GM12878 (cell line): ENCODE measurements around the gene SP4. TPM values are rescaled to one million over a fixed set of nuclear protein-coding genes. Genes with fewer than 3 reads are reported as not detected.

Experiments
- ATAC-seq: fragments of 200-7000 bp; cut with Tn5 transposase; 3 replicates; pipeline ENCODE4 v1.9.1; 2020; ENCODE audit warnings: mild to moderate bottlenecking, moderate library complexity
- BruUV-seq: library from RNA; stranded (reverse); fragments of 400-500 nt; replicated peaks from 2 replicates; lab custom pipeline; 2021; lab: Mats Ljungman, UMichigan
- CTCF ChIA-PET: fragments of 300-600 bp; sonication (Branson Sonifier 250); formaldehyde crosslinking; extraction: SDS; loops from one replicate; lab custom pipeline; 2021; ENCODE audit warnings: inconsistent platforms; lab: Yijun Ruan, JAX
- POLR2A ChIA-PET: fragments of 350-600 bp; formaldehyde crosslinking; extraction: SDS; loops from one replicate; lab custom pipeline; 2021; ENCODE audit warnings: inconsistent platforms; lab: Charles Lee
- RAD21 ChIA-PET: fragments of 300-600 bp; sonication (Branson Sonifier 250); formaldehyde crosslinking; loops from one replicate; lab custom pipeline; 2023; ENCODE audit warnings: antibody characterized with exemption; ENCODE audit not compliant: unreplicated experiment; lab: Charles Lee
- SMC1A ChIA-PET: fragments of 300-600 bp; sonication (Branson Sonifier 250); formaldehyde crosslinking; loops from one replicate; lab custom pipeline; 2023; ENCODE audit not compliant: unreplicated experiment, uncharacterized antibody; lab: Charles Lee
- DNase-seq: peaks from one replicate; pipeline ENCODE4 v3.0.0-alpha.2; 2011; ENCODE audit warnings: low read depth, low spot score
- FAIRE-seq: peaks from 3 replicates; lab custom pipeline; 2011; peaks lifted over from hg19 to GRCh38; lab: Jason Lieb, UNC
- H2AFZ ChIP-seq: 2 replicates; pipeline ENCODE4 v1.6.0; 2011; ENCODE audit warnings: low read depth, low read length, control low read depth; ENCODE audit not compliant: control insufficient read depth
- H3K27ac ChIP-seq: 2 replicates; pipeline ENCODE4 v1.5.1; 2011; ENCODE audit warnings: control low read depth; ENCODE audit not compliant: control insufficient read depth, insufficient read depth
- H3K27me3 ChIP-seq, 2 experiments: replicated peaks in 1 of 2; 2 replicates each; pipeline versions ENCODE4 v1.6.0 to v1.6.1; 2011; ENCODE audit warnings: low read length in 1 of 2; ENCODE audit not compliant: control insufficient read depth in 2 of 2, insufficient read depth in 2 of 2
- H3K36me3 ChIP-seq, 2 experiments: 2 replicates each; pipeline ENCODE4 v1.5.1; 2011; ENCODE audit warnings: low read length in 1 of 2; ENCODE audit not compliant: control insufficient read depth in 2 of 2, insufficient read depth in 2 of 2
- H3K4me1 ChIP-seq: 2 replicates; pipeline ENCODE4 v1.6.1; 2011; ENCODE audit warnings: mild to moderate bottlenecking, low read length, moderate library complexity, mixed read lengths; ENCODE audit not compliant: control insufficient read depth, insufficient read depth
- H3K4me2 ChIP-seq: 2 replicates; pipeline ENCODE4 v1.6.0; 2011; ENCODE audit warnings: control low read depth; ENCODE audit not compliant: control insufficient read depth, insufficient read depth
- H3K4me3 ChIP-seq: fragments of 200-600 bp; sonication (generic); 2 replicates; pipeline ENCODE4 v1.5.1; 2016
- H3K79me2 ChIP-seq: 2 replicates; pipeline ENCODE4 v1.6.0; 2011; ENCODE audit warnings: low read length; ENCODE audit not compliant: control insufficient read depth, insufficient read depth
- H3K9ac ChIP-seq: 2 replicates; pipeline ENCODE4 v1.8.0; 2011; ENCODE audit warnings: low read length, control low read depth, mixed read lengths; ENCODE audit not compliant: control insufficient read depth, insufficient read depth
- H3K9me3 ChIP-seq: replicated peaks from 3 replicates; pipeline ENCODE4 v1.5.1; 2011; ENCODE audit warnings: mild to moderate bottlenecking, low read length; ENCODE audit not compliant: control insufficient read depth, insufficient read depth
- H4K20me1 ChIP-seq: 2 replicates; pipeline ENCODE4 v1.6.0; 2011; ENCODE audit not compliant: control insufficient read depth, insufficient read depth
- ASH2L ChIP-seq: fragments of 300-600, 200-600 bp; sonication (generic); IDR thresholded peaks from 2 replicates; pipeline ENCODE4 v1.6.1; 2017; ENCODE audit warnings: low read depth, mild to moderate bottlenecking, borderline replicate concordance
- ATF7 ChIP-seq: fragments of 450-650 bp; IDR thresholded peaks from 2 replicates; pipeline ENCODE4 v1.6.1; 2016; ENCODE audit warnings: low read depth, mild to moderate bottlenecking
- BHLHE40 ChIP-seq, 2 experiments: fragments of 450-650 bp in 1 of 2; IDR thresholded peaks; 2 replicates each; pipeline ENCODE4 v1.6.1; 2011 to 2017; ENCODE audit warnings: low read depth in 2 of 2, borderline replicate concordance in 1 of 2, improper control_type of control experiment in 1 of 2, low read length in 1 of 2, mild to moderate bottlenecking in 1 of 2
- CBX3 ChIP-seq: fragments of 200-600 bp; sonication (generic); IDR thresholded peaks from 2 replicates; pipeline ENCODE4 v1.6.1; 2016; ENCODE audit warnings: low read depth, borderline replicate concordance
- IKZF1 ChIP-seq: fragments of 450-650 bp; conservative IDR thresholded peaks from 2 replicates; pipeline ENCODE4 v1.6.1; 2017; ENCODE audit warnings: antibody characterized with exemption, mild to moderate bottlenecking
- MEF2B ChIP-seq: fragments of 450-650 bp; IDR thresholded peaks from 2 replicates; pipeline ENCODE4 v1.6.1; 2018; ENCODE audit warnings: mild to moderate bottlenecking, moderate library complexity; ENCODE audit not compliant: partially characterized antibody, poor library complexity, severe bottlenecking
- MTA2 ChIP-seq: fragments of 450-650 bp; IDR thresholded peaks from 2 replicates; pipeline ENCODE4 v1.6.1; 2016; ENCODE audit warnings: low read depth, mild to moderate bottlenecking, moderate library complexity
- NFYA ChIP-seq: IDR thresholded peaks from 2 replicates; pipeline ENCODE4 v1.6.1; 2011; ENCODE audit warnings: low read depth, mild to moderate bottlenecking, low read length, improper control_type of control experiment, borderline replicate concordance
- NRF1 ChIP-seq: conservative IDR thresholded peaks from 2 replicates; pipeline ENCODE4 v1.6.1; 2011; ENCODE audit warnings: mild to moderate bottlenecking, low read depth, low read length, improper control_type of control experiment
- PAX8 ChIP-seq: fragments of 450-650 bp; IDR thresholded peaks from 2 replicates; pipeline ENCODE4 v1.6.1; 2017; ENCODE audit warnings: mild to moderate bottlenecking, moderate library complexity
- RAD21 ChIP-seq: IDR thresholded peaks from 2 replicates; pipeline ENCODE4 v1.6.1; 2011; ENCODE audit warnings: mild to moderate bottlenecking, low read depth, low read length, moderate library complexity; ENCODE audit not compliant: insufficient read depth
- RAD51 ChIP-seq: fragments of 450-650 bp; IDR thresholded peaks from 2 replicates; pipeline ENCODE4 v1.6.1; 2016; ENCODE audit warnings: moderate library complexity, mild to moderate bottlenecking, inconsistent platforms
- RCOR1 ChIP-seq: conservative IDR thresholded peaks from 2 replicates; pipeline ENCODE4 v1.6.1; 2012; ENCODE audit warnings: low read depth, low read length, improper control_type of control experiment
- RUNX3 ChIP-seq: IDR thresholded peaks from 2 replicates; pipeline ENCODE4 v1.6.1; 2012; ENCODE audit warnings: low read length, inconsistent platforms
- SIN3A ChIP-seq: IDR thresholded peaks from 2 replicates; pipeline ENCODE4 v1.6.1; 2012; ENCODE audit warnings: low read depth, low read length, improper control_type of control experiment
- SP1 ChIP-seq: IDR thresholded peaks from one replicate; pipeline ENCODE4 v1.6.1; 2011; ENCODE audit warnings: low read depth, low read length
- TCF7 ChIP-seq: IDR thresholded peaks from 2 replicates; pipeline ENCODE4 v1.6.1; 2014; ENCODE audit warnings: antibody characterized with exemption, borderline replicate concordance
- WGBS: methylation state at CpG from one replicate; pipeline ENCODE4 v1.1.6; 2016; ENCODE audit warnings: low lambda C conversion rate; ENCODE audit not compliant: insufficient replicate concordance, insufficient coverage; ENCODE audit errors: missing lambda C conversion rate; 5-methylcytosine and 5-hydroxymethylcytosine counted together
- in situ Hi-C: fragments of 300-500 bp; cut with MboI; formaldehyde crosslinking; loops from 9 replicates; pipeline ENCODE4 v1.14.3; 2018; ENCODE audit warnings: mixed read lengths
- intact Hi-C: fragments of 100-400 bp; cut with micrococcal nuclease; formaldehyde crosslinking; loops from one replicate; pipeline ENCODE4 v1.14.2; 2022; ENCODE audit not compliant: unreplicated experiment
- polyA plus RNA-seq, 11 experiments: library from polyadenylated mRNA; depleted of rRNA in 4 of 11; unstranded in 6 of 11; stranded (reverse) in 5 of 11; fragments of >200 nt; fragmentation: Nextera tagmentation in 4 of 11; fragmentation: Illumina TruSeq in 1 of 11; extraction: Ambion mirVana in 4 of 11; extraction: Trizol in 1 of 11; gene quantifications; 1 replicate in 1 of 11; 2 replicates in 10 of 11; pipeline versions ENCODE4 v1.2.1 to v1.2.3, GENCODE V29; 2011 to 2016; ENCODE audit warnings: inconsistent platforms in 2 of 11, missing spikeins in 2 of 11, low read depth in 1 of 11
- total RNA-seq, 4 experiments: library from RNA; depleted of rRNA in 3 of 4; stranded (reverse); fragments of >200 nt in 3 of 4; fragmentation: Illumina TruSeq in 1 of 4; extraction: Trizol in 1 of 4; gene quantifications; 2 replicates each; pipeline versions ENCODE4 v1.2.1 to v1.2.3, GENCODE V29; 2013 to 2021
- TF ChIP-seq, protein P1 (sequence below): fragments of 450-650 bp; IDR thresholded peaks from 2 replicates; pipeline ENCODE4 v1.6.1; 2017; ENCODE audit warnings: mild to moderate bottlenecking, low read depth, inconsistent platforms; ENCODE audit not compliant: poor library complexity, severe bottlenecking

SP4 gene
- total and polyA plus RNA-seq, 10 of the 15 experiments (the other 5 are each of a cell fraction or from before 2014, with no cell fraction given), result 6.2 to 32.4 (median 16.1) TPM

- FAIRE-seq (no peak), DNase-seq (peak; percentile 43), ATAC-seq (peak; percentile 79)
- H2AFZ ChIP-seq, result peak overlapping the region; percentile 45
- no peaks in the 10 kb centered on the region; the same call in 2 of the 3 replicates for H3K9me3 ChIP-seq
- SMC1A ChIA-PET, result interaction anchor here (0.6 to 4.9 kb wide), 24 partner anchors 11 to 670 kb away, joined by 3 to 34 read pairs (median 6); partner anchors contain the start of gene SP4
- POLR2A ChIA-PET, result interaction anchor here (0.5 to 8.4 kb wide), 7 partner anchors 10 to 104 kb away, joined by 3 to 53 read pairs (median 6); partner anchors contain the start of gene SP4
- H3K36me3 ChIP-seq, result no peaks in the 10 kb centered on the region
- RAD21 ChIA-PET, result interaction anchor here (0.8 to 4.1 kb wide), 16 partner anchors 15 to 157 kb away, joined by 3 to 35 read pairs (median 11); partner anchors contain the start of gene SP4
- H3K27me3 ChIP-seq, result no peaks in the 10 kb centered on the region
- in situ Hi-C loops, result no loop called here
- peak overlapping the region; percentile 70 for H3K27ac ChIP-seq
- no TSS peak for BruUV-seq
- intact Hi-C loops, result no loop called here
- H3K9ac ChIP-seq, result no peak overlapping the region
- 10% methylated on average over 1 of the region's 1 CpG for WGBS
- CTCF ChIA-PET, result interaction anchor here (1.0 to 3.1 kb wide), 13 partner anchors 10 to 355 kb away, joined by 3 to 15 read pairs (median 4); no protein-coding TSS in a partner anchor
- H3K79me2 ChIP-seq, result no peaks in the 10 kb centered on the region
- H4K20me1 ChIP-seq, result no peaks in the 10 kb centered on the region
- H3K4me3 ChIP-seq, result no peak overlapping the region
- peak overlapping the region; percentile 49; the same call in 1 of the 2 replicates for H3K4me2 ChIP-seq
- TF ChIP-seq MEF2B (peak; percentile 62), RAD21 (0 out of 2 replicates have a peak, but pooled peaks have one; percentile 1), SIN3A (no peak), IKZF1 (peak; percentile 40; the same call in 1 of the 2 replicates), NRF1 (no peak), SP1 (no peak), RAD51 (peak; percentile 72), ATF7 (0 out of 2 replicates have a peak, but pooled peaks have one; percentile 25), TCF7 (no peak), RUNX3 (peak; percentile 16; the same call in 1 of the 2 replicates), PAX8 (no peak), ASH2L (0 out of 2 replicates have a peak, but pooled peaks have one; percentile 59), RCOR1 (no peak), MTA2 (no peak), NFYA (no peak), CBX3 (no peak), BHLHE40 (IDR thresholded peaks at IDR 0.05; ENCODE audit: borderline replicate concordance in 1 of 2, low read depth in 2 of 2, low read length in 1 of 2) (no peak)
- TF ChIP-seq, protein P1, sequence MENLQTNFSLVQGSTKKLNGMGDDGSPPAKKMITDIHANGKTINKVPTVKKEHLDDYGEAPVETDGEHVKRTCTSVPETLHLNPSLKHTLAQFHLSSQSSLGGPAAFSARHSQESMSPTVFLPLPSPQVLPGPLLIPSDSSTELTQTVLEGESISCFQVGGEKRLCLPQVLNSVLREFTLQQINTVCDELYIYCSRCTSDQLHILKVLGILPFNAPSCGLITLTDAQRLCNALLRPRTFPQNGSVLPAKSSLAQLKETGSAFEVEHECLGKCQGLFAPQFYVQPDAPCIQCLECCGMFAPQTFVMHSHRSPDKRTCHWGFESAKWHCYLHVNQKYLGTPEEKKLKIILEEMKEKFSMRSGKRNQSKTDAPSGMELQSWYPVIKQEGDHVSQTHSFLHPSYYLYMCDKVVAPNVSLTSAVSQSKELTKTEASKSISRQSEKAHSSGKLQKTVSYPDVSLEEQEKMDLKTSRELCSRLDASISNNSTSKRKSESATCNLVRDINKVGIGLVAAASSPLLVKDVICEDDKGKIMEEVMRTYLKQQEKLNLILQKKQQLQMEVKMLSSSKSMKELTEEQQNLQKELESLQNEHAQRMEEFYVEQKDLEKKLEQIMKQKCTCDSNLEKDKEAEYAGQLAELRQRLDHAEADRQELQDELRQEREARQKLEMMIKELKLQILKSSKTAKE, result peak; percentile 27
- peaks cover 11% of the 10 kb centered on the region for H3K4me1 ChIP-seq
Observed at GRCh38 chr7:21412410-21412851, 15.5 kb upstream of the SP4 start.
